OCI-LY7 (cell line): ENCODE measurements around the gene GARRE1.

Source experiments
- CTCF ChIP-seq: fragments of 200-600 bp; sonication (generic); conservative IDR thresholded peaks from 2 replicates; pipeline ENCODE4 v1.5.1; 2014; ENCODE audit warnings: mild to moderate bottlenecking, antibody characterized with exemption, low read length, moderate library complexity, mixed read lengths
- EZH2phosphoT487 ChIP-seq: fragments of 200-600 bp; sonication (generic); IDR thresholded peaks from 2 replicates; pipeline ENCODE4 v1.6.1; 2018; ENCODE audit warnings: low read depth, borderline replicate concordance, mild to moderate bottlenecking, mixed run types, antibody characterized with exemption, low read length, moderate library complexity, mixed read lengths

DNA sequence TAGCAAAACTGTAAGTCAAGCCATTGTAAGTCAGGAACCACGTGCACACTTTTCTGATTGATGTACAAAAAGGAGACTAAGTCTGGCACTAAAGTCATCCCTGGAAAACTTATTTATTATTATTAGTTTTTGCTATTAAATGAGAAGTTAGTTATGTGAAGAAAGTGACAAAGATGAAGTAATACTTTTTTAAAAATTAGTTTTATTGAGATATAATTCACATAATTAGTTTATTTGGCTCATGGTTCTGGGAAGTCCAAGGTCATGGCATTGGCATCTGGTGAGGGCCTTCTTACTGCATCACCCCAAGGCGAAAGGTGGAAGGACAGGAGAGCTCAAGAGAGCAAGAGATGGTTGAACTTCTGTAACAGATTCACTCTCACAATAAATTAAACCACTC is 36.9 kb downstream of the GARRE1 start:
- TF ChIP-seq CTCF = no peak
- no peak for TF ChIP-seq EZH2phosphoT487
